ENCODE data around the gene TGIF2. TPM values are rescaled to one million over a fixed set of nuclear protein-coding genes. Genes with fewer than 3 reads are reported as not detected.

TGIF2 gene
- total RNA-seq, 4 donors from 2014 or later = 6.5 to 10.5 (median 9.5) TPM

- no peak overlapping the region for H3K4me3 ChIP-seq (ENCODE audit: low read depth, poor library complexity, severe bottlenecking)
- TF ChIP-seq POLR2A (IDR thresholded peaks at IDR 0.05) = no peak
- TF ChIP-seq CTCF (IDR thresholded peaks at IDR 0.05) = no peak
- DNase-seq (ENCODE audit: low spot score in 2 of 2) = no peak
- WGBS, 2 donors = 83% methylated on average over 5 of the region's 5 CpGs
- intact Hi-C loops (cut with DNase I; ENCODE audit: low total_unique reads) = no loop called here
Measured at GRCh38 chr20:36611625-36612024, 38.2 kb downstream of the TGIF2 start.

DNA sequence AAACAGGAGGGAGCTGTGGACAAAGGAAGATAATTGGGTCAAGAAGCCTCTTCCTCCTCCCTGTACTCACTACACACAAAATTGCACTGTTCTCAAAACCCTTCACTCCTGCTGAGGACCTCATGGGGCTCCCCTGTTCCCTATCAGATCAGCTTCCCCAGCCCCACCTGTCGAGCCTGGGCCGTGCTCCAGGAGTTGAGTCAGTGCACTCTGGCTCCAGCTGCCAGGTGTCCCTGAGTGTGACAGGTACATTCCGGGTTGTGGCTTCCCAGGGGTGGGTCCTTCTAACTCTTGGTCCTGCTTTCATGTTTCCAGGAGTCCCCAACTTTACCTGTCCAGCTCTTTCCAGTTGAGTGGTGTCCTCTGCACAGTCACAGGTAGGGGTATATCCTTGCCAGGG is 40.6 kb downstream of the TGIF2 start:
- no peak overlapping the region for H3K4me3 ChIP-seq (ENCODE audit: low read depth, poor library complexity, severe bottlenecking)
- DNase-seq (ENCODE audit: low spot score in 2 of 2) = no peak
- WGBS, 2 donors = 21 to 79% methylated on average over 3 of the region's 3 CpGs
- no peak for TF ChIP-seq CTCF (IDR thresholded peaks at IDR 0.05)
- no peak for TF ChIP-seq POLR2A (IDR thresholded peaks at IDR 0.05)
- intact Hi-C loops (cut with DNase I; ENCODE audit: low total_unique reads) = no loop called here

GRCh38 chr20:36614781-36615557 is 41.6 kb downstream of the TGIF2 start:
- H3K4me3 ChIP-seq (ENCODE audit: low read depth, poor library complexity, severe bottlenecking) = no peak overlapping the region
- TF ChIP-seq POLR2A (IDR thresholded peaks at IDR 0.05) = no peak
- intact Hi-C loops (cut with DNase I; ENCODE audit: low total_unique reads) = no loop called here
- 86 to 88% methylated on average over 14 of the region's 14 CpGs for WGBS, 2 donors
- no peak for DNase-seq (ENCODE audit: low spot score in 2 of 2)

DNA sequence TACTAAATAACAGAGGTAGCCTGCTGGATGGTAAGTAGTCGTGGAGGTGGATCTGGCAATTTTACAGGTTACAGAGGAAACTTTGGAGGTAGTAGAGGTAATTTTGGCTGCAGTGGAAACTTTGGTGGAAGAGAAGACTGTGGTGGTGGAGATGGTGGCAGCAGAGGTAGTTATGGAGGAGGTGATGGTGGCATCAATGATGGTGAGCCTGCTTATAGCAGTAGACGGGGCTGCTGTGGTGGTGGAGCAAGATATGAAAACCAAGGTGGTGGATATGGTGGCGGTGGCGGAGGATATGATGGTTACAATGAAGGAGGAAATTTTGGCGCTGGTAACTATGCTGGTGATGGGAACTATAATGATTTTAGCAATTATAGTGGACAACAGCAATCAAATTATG is 47.5 kb downstream of the TGIF2 start:
- 90 to 92% methylated on average over 5 of the region's 5 CpGs for WGBS, 2 donors
- no peak for DNase-seq (ENCODE audit: low spot score in 2 of 2)
- no peak for TF ChIP-seq POLR2A (IDR thresholded peaks at IDR 0.05)
- TF ChIP-seq CTCF (IDR thresholded peaks at IDR 0.05) = no peak
- intact Hi-C loops (cut with DNase I; ENCODE audit: low total_unique reads) = no loop called here
- no peak overlapping the region for H3K4me3 ChIP-seq (ENCODE audit: low read depth, poor library complexity, severe bottlenecking)

- WGBS, 2 donors = 89 to 99% methylated on average over 2 of the region's 2 CpGs
- TF ChIP-seq CTCF (IDR thresholded peaks at IDR 0.05) (no peak), POLR2A (IDR thresholded peaks at IDR 0.05) (no peak)
- no peak for DNase-seq (ENCODE audit: low spot score in 2 of 2)
- intact Hi-C loops (cut with DNase I; ENCODE audit: low total_unique reads) = no loop called here
- H3K4me3 ChIP-seq (ENCODE audit: low read depth, poor library complexity, severe bottlenecking) = no peak overlapping the region
Measured at GRCh38 chr20:36623444-36623843, 50.0 kb downstream of the TGIF2 start.

DNA sequence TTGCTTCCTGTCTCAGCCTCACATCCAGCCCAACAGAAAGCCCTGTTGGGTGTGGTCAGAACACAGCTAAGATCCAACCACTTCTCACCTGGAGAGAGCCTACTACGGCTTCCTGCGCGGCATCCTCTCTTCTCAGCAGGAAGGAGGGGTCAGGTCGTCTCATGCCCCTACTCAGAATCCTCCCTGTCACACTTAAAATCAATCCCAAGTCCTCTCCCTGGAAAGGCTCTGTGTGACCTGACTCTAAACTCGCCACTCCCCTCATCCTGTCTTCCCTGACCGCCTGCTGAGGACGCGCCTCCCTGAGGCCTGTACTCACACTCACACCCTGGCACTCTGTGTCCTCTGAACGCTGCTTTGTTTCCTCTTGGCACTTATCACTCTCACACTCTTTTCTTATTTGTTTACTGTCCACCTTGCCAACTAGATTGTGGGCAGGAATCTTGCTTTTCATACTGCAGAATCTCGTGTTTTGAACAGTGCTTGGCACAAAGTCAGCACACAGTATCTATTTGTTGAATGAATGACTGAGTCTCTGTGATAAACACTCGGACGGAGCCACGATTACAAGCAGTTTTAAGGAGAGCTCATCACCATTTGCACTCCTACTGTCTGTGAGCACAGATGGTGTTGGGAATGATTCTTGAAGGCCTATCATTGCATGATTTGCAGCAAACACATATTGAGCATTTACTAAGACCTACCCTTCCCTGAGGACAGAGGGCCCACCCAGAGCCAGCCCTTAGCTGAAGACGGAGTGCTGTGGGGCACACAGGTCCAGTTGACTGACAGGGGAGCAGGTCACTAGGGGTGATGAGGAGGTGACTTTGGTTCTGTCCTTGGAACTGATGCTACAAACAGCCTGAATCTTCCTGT is 50.9 kb downstream of the TGIF2 start:
- intact Hi-C loops (cut with DNase I; ENCODE audit: low total_unique reads) = no loop called here
- WGBS, 2 donors = 46 to 59% methylated on average over 14 of the region's 14 CpGs
- TF ChIP-seq CTCF (IDR thresholded peaks at IDR 0.05) (no peak), POLR2A (IDR thresholded peaks at IDR 0.05) (no peak)
- no peak for DNase-seq (ENCODE audit: low spot score in 2 of 2)
- no peak overlapping the region for H3K4me3 ChIP-seq (ENCODE audit: low read depth, poor library complexity, severe bottlenecking)

Data from lower leg skin (tissue), 4 donors.